GM12878 (cell line): ENCODE measurements around the gene IER5. TPM values are rescaled to one million over a fixed set of nuclear protein-coding genes. Genes with fewer than 3 reads are reported as not detected.

ENCODE experiments used
- ATAC-seq: fragments of 200-7000 bp; cut with Tn5 transposase; 3 replicates; pipeline ENCODE4 v1.9.1; 2020; ENCODE audit warnings: mild to moderate bottlenecking, moderate library complexity
- BruUV-seq: library from RNA; stranded (reverse); fragments of 400-500 nt; replicated peaks from 2 replicates; lab custom pipeline; 2021; lab: Mats Ljungman, UMichigan
- CTCF ChIA-PET: fragments of 300-600 bp; sonication (Branson Sonifier 250); formaldehyde crosslinking; extraction: SDS; loops from one replicate; lab custom pipeline; 2021; ENCODE audit warnings: inconsistent platforms; lab: Yijun Ruan, JAX
- POLR2A ChIA-PET: fragments of 350-600 bp; formaldehyde crosslinking; extraction: SDS; loops from one replicate; lab custom pipeline; 2021; ENCODE audit warnings: inconsistent platforms; lab: Charles Lee
- RAD21 ChIA-PET: fragments of 300-600 bp; sonication (Branson Sonifier 250); formaldehyde crosslinking; loops from one replicate; lab custom pipeline; 2023; ENCODE audit warnings: antibody characterized with exemption; ENCODE audit not compliant: unreplicated experiment; lab: Charles Lee
- SMC1A ChIA-PET: fragments of 300-600 bp; sonication (Branson Sonifier 250); formaldehyde crosslinking; loops from one replicate; lab custom pipeline; 2023; ENCODE audit not compliant: unreplicated experiment, uncharacterized antibody; lab: Charles Lee
- DNase-seq: peaks from one replicate; pipeline ENCODE4 v3.0.0-alpha.2; 2011; ENCODE audit warnings: low read depth, low spot score
- FAIRE-seq: peaks from 3 replicates; lab custom pipeline; 2011; peaks lifted over from hg19 to GRCh38; lab: Jason Lieb, UNC
- H2AFZ ChIP-seq: 2 replicates; pipeline ENCODE4 v1.6.0; 2011; ENCODE audit warnings: low read depth, low read length, control low read depth; ENCODE audit not compliant: control insufficient read depth
- H3K27ac ChIP-seq: 2 replicates; pipeline ENCODE4 v1.5.1; 2011; ENCODE audit warnings: control low read depth; ENCODE audit not compliant: control insufficient read depth, insufficient read depth
- H3K27me3 ChIP-seq, 2 experiments: replicated peaks in 1 of 2; 2 replicates each; pipeline versions ENCODE4 v1.6.0 to v1.6.1; 2011; ENCODE audit warnings: low read length in 1 of 2; ENCODE audit not compliant: control insufficient read depth in 2 of 2, insufficient read depth in 2 of 2
- H3K36me3 ChIP-seq, 2 experiments: 2 replicates each; pipeline ENCODE4 v1.5.1; 2011; ENCODE audit warnings: low read length in 1 of 2; ENCODE audit not compliant: control insufficient read depth in 2 of 2, insufficient read depth in 2 of 2
- H3K4me1 ChIP-seq: 2 replicates; pipeline ENCODE4 v1.6.1; 2011; ENCODE audit warnings: mild to moderate bottlenecking, low read length, moderate library complexity, mixed read lengths; ENCODE audit not compliant: control insufficient read depth, insufficient read depth
- H3K4me2 ChIP-seq: 2 replicates; pipeline ENCODE4 v1.6.0; 2011; ENCODE audit warnings: control low read depth; ENCODE audit not compliant: control insufficient read depth, insufficient read depth
- H3K4me3 ChIP-seq: fragments of 200-600 bp; sonication (generic); 2 replicates; pipeline ENCODE4 v1.5.1; 2016
- H3K79me2 ChIP-seq: 2 replicates; pipeline ENCODE4 v1.6.0; 2011; ENCODE audit warnings: low read length; ENCODE audit not compliant: control insufficient read depth, insufficient read depth
- H3K9ac ChIP-seq: 2 replicates; pipeline ENCODE4 v1.8.0; 2011; ENCODE audit warnings: low read length, control low read depth, mixed read lengths; ENCODE audit not compliant: control insufficient read depth, insufficient read depth
- H3K9me3 ChIP-seq: replicated peaks from 3 replicates; pipeline ENCODE4 v1.5.1; 2011; ENCODE audit warnings: mild to moderate bottlenecking, low read length; ENCODE audit not compliant: control insufficient read depth, insufficient read depth
- H4K20me1 ChIP-seq: 2 replicates; pipeline ENCODE4 v1.6.0; 2011; ENCODE audit not compliant: control insufficient read depth, insufficient read depth
- BHLHE40 ChIP-seq, 2 experiments: fragments of 450-650 bp in 1 of 2; IDR thresholded peaks; 2 replicates each; pipeline ENCODE4 v1.6.1; 2011 to 2017; ENCODE audit warnings: low read depth in 2 of 2, borderline replicate concordance in 1 of 2, improper control_type of control experiment in 1 of 2, low read length in 1 of 2, mild to moderate bottlenecking in 1 of 2
- CHD2 ChIP-seq: IDR thresholded peaks from 2 replicates; pipeline ENCODE4 v1.6.1; 2011; ENCODE audit warnings: low read depth, low read length, improper control_type of control experiment, borderline replicate concordance
- DPF2 ChIP-seq: fragments of 450-650 bp; IDR thresholded peaks from 2 replicates; pipeline ENCODE4 v1.6.1; 2017; ENCODE audit warnings: mild to moderate bottlenecking
- ELK1 ChIP-seq: IDR thresholded peaks from 2 replicates; pipeline ENCODE4 v1.6.1; 2012; ENCODE audit warnings: low read depth, low read length, improper control_type of control experiment
- HCFC1 ChIP-seq: fragments of 150-350 bp; IDR thresholded peaks from 2 replicates; pipeline ENCODE4 v1.6.1; 2014; ENCODE audit warnings: low read length
- MXI1 ChIP-seq: fragments of 150-350 bp; IDR thresholded peaks from 2 replicates; pipeline ENCODE4 v1.6.1; 2011; ENCODE audit warnings: low read depth, mild to moderate bottlenecking, inconsistent platforms, low read length, improper control_type of control experiment
- NR2F1 ChIP-seq: fragments of 450-650 bp; conservative IDR thresholded peaks from 2 replicates; pipeline ENCODE4 v1.6.1; 2017; ENCODE audit warnings: mild to moderate bottlenecking
- PBX3 ChIP-seq: IDR thresholded peaks from 2 replicates; pipeline ENCODE4 v1.6.1; 2011; ENCODE audit warnings: mild to moderate bottlenecking, low read depth, low read length, moderate library complexity; ENCODE audit not compliant: insufficient replicate concordance
- RB1 ChIP-seq: fragments of 450-650 bp; formaldehyde crosslinking; IDR thresholded peaks from 2 replicates; pipeline ENCODE4 v1.6.1; 2017; ENCODE audit warnings: mild to moderate bottlenecking, borderline replicate concordance
- SIX5 ChIP-seq: IDR thresholded peaks from 2 replicates; pipeline ENCODE4 v1.6.1; 2011; ENCODE audit warnings: mild to moderate bottlenecking, low read depth, low read length, moderate library complexity; ENCODE audit not compliant: severe bottlenecking
- YY1 ChIP-seq: IDR thresholded peaks from 2 replicates; pipeline ENCODE4 v1.6.1; 2011; ENCODE audit warnings: low read depth, mild to moderate bottlenecking, low read length
- ZSCAN29 ChIP-seq: fragments of 450-650 bp; IDR thresholded peaks from 2 replicates; pipeline ENCODE4 v1.6.1; 2017; ENCODE audit warnings: mild to moderate bottlenecking, moderate library complexity
- WGBS: methylation state at CpG from one replicate; pipeline ENCODE4 v1.1.6; 2016; ENCODE audit warnings: low lambda C conversion rate; ENCODE audit not compliant: insufficient replicate concordance, insufficient coverage; ENCODE audit errors: missing lambda C conversion rate; 5-methylcytosine and 5-hydroxymethylcytosine counted together
- in situ Hi-C: fragments of 300-500 bp; cut with MboI; formaldehyde crosslinking; loops from 9 replicates; pipeline ENCODE4 v1.14.3; 2018; ENCODE audit warnings: mixed read lengths
- intact Hi-C: fragments of 100-400 bp; cut with micrococcal nuclease; formaldehyde crosslinking; loops from one replicate; pipeline ENCODE4 v1.14.2; 2022; ENCODE audit not compliant: unreplicated experiment
- polyA plus RNA-seq, 11 experiments: library from polyadenylated mRNA; depleted of rRNA in 4 of 11; unstranded in 6 of 11; stranded (reverse) in 5 of 11; fragments of >200 nt; fragmentation: Nextera tagmentation in 4 of 11; fragmentation: Illumina TruSeq in 1 of 11; extraction: Ambion mirVana in 4 of 11; extraction: Trizol in 1 of 11; gene quantifications; 1 replicate in 1 of 11; 2 replicates in 10 of 11; pipeline versions ENCODE4 v1.2.1 to v1.2.3, GENCODE V29; 2011 to 2016; ENCODE audit warnings: inconsistent platforms in 2 of 11, missing spikeins in 2 of 11, low read depth in 1 of 11
- total RNA-seq, 4 experiments: library from RNA; depleted of rRNA in 3 of 4; stranded (reverse); fragments of >200 nt in 3 of 4; fragmentation: Illumina TruSeq in 1 of 4; extraction: Trizol in 1 of 4; gene quantifications; 2 replicates each; pipeline versions ENCODE4 v1.2.1 to v1.2.3, GENCODE V29; 2013 to 2021
- TF ChIP-seq, protein P1 (sequence below): fragments of 450-650 bp; IDR thresholded peaks from 2 replicates; pipeline ENCODE4 v1.6.1; 2017; ENCODE audit warnings: mild to moderate bottlenecking, moderate library complexity

IER5 gene
- total and polyA plus RNA-seq, 10 of the 15 experiments (the other 5 are each of a cell fraction or from before 2014, with no cell fraction given), result 4.3 to 75.2 (median 30.5) TPM

DNA sequence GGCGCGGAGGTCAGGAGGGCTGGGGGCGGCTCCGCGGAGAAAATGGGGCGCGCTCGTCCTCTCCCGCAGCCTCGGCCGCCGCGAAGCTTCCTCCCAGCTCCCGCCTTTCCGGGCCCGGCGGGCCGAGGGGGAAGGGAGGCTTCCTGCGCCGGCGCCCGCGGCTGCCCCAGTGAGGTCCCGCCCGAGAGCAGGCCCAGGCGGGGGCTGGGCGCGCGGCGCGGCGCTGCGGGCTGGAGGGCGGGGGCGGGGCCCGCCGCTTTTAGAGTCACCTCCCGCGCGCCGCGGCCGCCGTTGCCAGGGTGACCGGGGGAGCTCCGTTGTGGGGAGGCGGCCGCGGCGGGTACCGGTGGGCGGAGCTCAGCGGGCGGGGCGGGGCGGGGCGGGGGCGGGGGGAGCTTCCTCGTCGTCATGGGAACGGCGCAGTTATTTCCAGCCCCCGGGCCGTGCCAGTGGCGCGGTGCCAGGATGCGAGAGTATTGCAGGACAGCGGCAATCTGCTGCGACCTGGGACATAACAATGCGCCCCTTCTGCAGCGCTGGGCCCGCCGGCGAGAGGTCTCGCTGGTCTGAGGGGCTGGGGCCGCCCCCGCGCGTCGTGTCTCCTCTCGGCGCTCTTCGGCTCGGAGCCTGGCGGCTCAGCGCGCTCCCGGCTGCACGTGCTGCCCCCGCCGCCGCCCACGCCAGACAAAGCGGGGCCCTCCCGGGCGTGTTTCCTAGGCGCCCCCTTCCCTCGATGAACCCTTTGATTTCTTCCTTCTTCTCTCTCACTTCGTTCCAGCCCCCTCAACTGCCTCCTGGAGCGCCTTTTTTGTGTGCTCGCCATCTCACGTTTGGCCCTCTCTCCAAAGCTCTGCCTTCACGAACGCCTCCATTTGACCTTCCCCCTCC, 16.9 kb downstream of the IER5 start:
- H2AFZ ChIP-seq, result peak overlapping the region; percentile 51
- peak overlapping the region; percentile 77 for H3K9ac ChIP-seq
- ATAC-seq (peak; percentile 82), FAIRE-seq (no peak), DNase-seq (no peak)
- H3K9me3 ChIP-seq, result no peaks in the 10 kb centered on the region
- H3K27me3 ChIP-seq, result no peaks in the 10 kb centered on the region
- H3K4me2 ChIP-seq, result peak overlapping the region; percentile 83
- peak overlapping the region; percentile 94 for H3K4me3 ChIP-seq
- H3K79me2 ChIP-seq, result peaks cover 3% of the 10 kb centered on the region
- RAD21 ChIA-PET, result interaction anchor here (0.6 to 26.9 kb wide), 18 partner anchors 8 to 1922 kb away, joined by 3 to 966 read pairs (median 6); partner anchors contain the start of gene MR1
- in situ Hi-C loops (no loop called here), intact Hi-C loops (no loop called here)
- CTCF ChIA-PET, result interaction anchor here (1.1 to 38.4 kb wide), 6 partner anchors 9 to 35 kb away, joined by 3 to 1067 read pairs (median 10); no protein-coding TSS in a partner anchor
- SMC1A ChIA-PET, result interaction anchor here (0.7 to 39.2 kb wide), 7 partner anchors 9 to 35 kb away, joined by 3 to 1399 read pairs (median 5); no protein-coding TSS in a partner anchor
- WGBS, result 7% methylated on average over 56 of the region's 104 CpGs
- H4K20me1 ChIP-seq, result no peaks in the 10 kb centered on the region
- POLR2A ChIA-PET, result interaction anchor here (0.6 to 16.3 kb wide), 13 partner anchors 9 to 93 kb away, joined by 3 to 256 read pairs (median 8); partner anchors contain the start of genes IER5 and STX6
- peak overlapping the region; percentile 70 for H3K27ac ChIP-seq
- peaks cover 44% of the 10 kb centered on the region for H3K4me1 ChIP-seq
- no TSS peak for BruUV-seq
- no peaks in the 10 kb centered on the region for H3K36me3 ChIP-seq
- no peak for TF ChIP-seq PBX3
- TF ChIP-seq ELK1, result no peak
- no peak for TF ChIP-seq HCFC1
- peak; percentile 2; the same call in 1 of the 2 replicates for TF ChIP-seq YY1
- peak; percentile 28; the same call in 1 of the 2 replicates for TF ChIP-seq RB1
- TF ChIP-seq ZSCAN29, result 0 out of 2 replicates have a peak, but pooled peaks have one; percentile 22
- TF ChIP-seq BHLHE40 (IDR thresholded peaks at IDR 0.05; ENCODE audit: borderline replicate concordance in 1 of 2, low read depth in 2 of 2, low read length in 1 of 2), result peak; percentile 93 to 98
- no peak for TF ChIP-seq MXI1
- peak; percentile 76 for TF ChIP-seq DPF2
- TF ChIP-seq SIX5, result peak; percentile 13
- peak; percentile 74 for TF ChIP-seq NR2F1
- 0 out of 2 replicates have a peak, but pooled peaks have one; percentile 45 for TF ChIP-seq CHD2
- TF ChIP-seq, protein P1, sequence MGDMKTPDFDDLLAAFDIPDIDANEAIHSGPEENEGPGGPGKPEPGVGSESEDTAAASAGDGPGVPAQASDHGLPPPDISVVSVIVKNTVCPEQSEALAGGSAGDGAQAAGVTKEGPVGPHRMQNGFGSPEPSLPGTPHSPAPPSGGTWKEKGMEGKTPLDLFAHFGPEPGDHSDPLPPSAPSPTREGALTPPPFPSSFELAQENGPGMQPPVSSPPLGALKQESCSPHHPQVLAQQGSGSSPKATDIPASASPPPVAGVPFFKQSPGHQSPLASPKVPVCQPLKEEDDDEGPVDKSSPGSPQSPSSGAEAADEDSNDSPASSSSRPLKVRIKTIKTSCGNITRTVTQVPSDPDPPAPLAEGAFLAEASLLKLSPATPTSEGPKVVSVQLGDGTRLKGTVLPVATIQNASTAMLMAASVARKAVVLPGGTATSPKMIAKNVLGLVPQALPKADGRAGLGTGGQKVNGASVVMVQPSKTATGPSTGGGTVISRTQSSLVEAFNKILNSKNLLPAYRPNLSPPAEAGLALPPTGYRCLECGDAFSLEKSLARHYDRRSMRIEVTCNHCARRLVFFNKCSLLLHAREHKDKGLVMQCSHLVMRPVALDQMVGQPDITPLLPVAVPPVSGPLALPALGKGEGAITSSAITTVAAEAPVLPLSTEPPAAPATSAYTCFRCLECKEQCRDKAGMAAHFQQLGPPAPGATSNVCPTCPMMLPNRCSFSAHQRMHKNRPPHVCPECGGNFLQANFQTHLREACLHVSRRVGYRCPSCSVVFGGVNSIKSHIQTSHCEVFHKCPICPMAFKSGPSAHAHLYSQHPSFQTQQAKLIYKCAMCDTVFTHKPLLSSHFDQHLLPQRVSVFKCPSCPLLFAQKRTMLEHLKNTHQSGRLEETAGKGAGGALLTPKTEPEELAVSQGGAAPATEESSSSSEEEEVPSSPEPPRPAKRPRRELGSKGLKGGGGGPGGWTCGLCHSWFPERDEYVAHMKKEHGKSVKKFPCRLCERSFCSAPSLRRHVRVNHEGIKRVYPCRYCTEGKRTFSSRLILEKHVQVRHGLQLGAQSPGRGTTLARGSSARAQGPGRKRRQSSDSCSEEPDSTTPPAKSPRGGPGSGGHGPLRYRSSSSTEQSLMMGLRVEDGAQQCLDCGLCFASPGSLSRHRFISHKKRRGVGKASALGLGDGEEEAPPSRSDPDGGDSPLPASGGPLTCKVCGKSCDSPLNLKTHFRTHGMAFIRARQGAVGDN, result peak; percentile 13; the same call in 1 of the 2 replicates
